GM12878 (cell line): ENCODE results near the gene SFT2D3. TPM values are rescaled to one million over a fixed set of nuclear protein-coding genes. Genes with fewer than 3 reads are reported as not detected.

Experiments
- ATAC-seq: fragments of 200-7000 bp; cut with Tn5 transposase; 3 replicates; pipeline ENCODE4 v1.9.1; 2020; ENCODE audit warnings: mild to moderate bottlenecking, moderate library complexity
- BruUV-seq: library from RNA; stranded (reverse); fragments of 400-500 nt; replicated peaks from 2 replicates; lab custom pipeline; 2021; lab: Mats Ljungman, UMichigan
- CTCF ChIA-PET: fragments of 300-600 bp; sonication (Branson Sonifier 250); formaldehyde crosslinking; extraction: SDS; loops from one replicate; lab custom pipeline; 2021; ENCODE audit warnings: inconsistent platforms; lab: Yijun Ruan, JAX
- POLR2A ChIA-PET: fragments of 350-600 bp; formaldehyde crosslinking; extraction: SDS; loops from one replicate; lab custom pipeline; 2021; ENCODE audit warnings: inconsistent platforms; lab: Charles Lee
- RAD21 ChIA-PET: fragments of 300-600 bp; sonication (Branson Sonifier 250); formaldehyde crosslinking; loops from one replicate; lab custom pipeline; 2023; ENCODE audit warnings: antibody characterized with exemption; ENCODE audit not compliant: unreplicated experiment; lab: Charles Lee
- SMC1A ChIA-PET: fragments of 300-600 bp; sonication (Branson Sonifier 250); formaldehyde crosslinking; loops from one replicate; lab custom pipeline; 2023; ENCODE audit not compliant: unreplicated experiment, uncharacterized antibody; lab: Charles Lee
- DNase-seq: peaks from one replicate; pipeline ENCODE4 v3.0.0-alpha.2; 2011; ENCODE audit warnings: low read depth, low spot score
- FAIRE-seq: peaks from 3 replicates; lab custom pipeline; 2011; peaks lifted over from hg19 to GRCh38; lab: Jason Lieb, UNC
- H2AFZ ChIP-seq: 2 replicates; pipeline ENCODE4 v1.6.0; 2011; ENCODE audit warnings: low read depth, low read length, control low read depth; ENCODE audit not compliant: control insufficient read depth
- H3K27ac ChIP-seq: 2 replicates; pipeline ENCODE4 v1.5.1; 2011; ENCODE audit warnings: control low read depth; ENCODE audit not compliant: control insufficient read depth, insufficient read depth
- H3K27me3 ChIP-seq, 2 experiments: replicated peaks in 1 of 2; 2 replicates each; pipeline versions ENCODE4 v1.6.0 to v1.6.1; 2011; ENCODE audit warnings: low read length in 1 of 2; ENCODE audit not compliant: control insufficient read depth in 2 of 2, insufficient read depth in 2 of 2
- H3K36me3 ChIP-seq, 2 experiments: 2 replicates each; pipeline ENCODE4 v1.5.1; 2011; ENCODE audit warnings: low read length in 1 of 2; ENCODE audit not compliant: control insufficient read depth in 2 of 2, insufficient read depth in 2 of 2
- H3K4me1 ChIP-seq: 2 replicates; pipeline ENCODE4 v1.6.1; 2011; ENCODE audit warnings: mild to moderate bottlenecking, low read length, moderate library complexity, mixed read lengths; ENCODE audit not compliant: control insufficient read depth, insufficient read depth
- H3K4me2 ChIP-seq: 2 replicates; pipeline ENCODE4 v1.6.0; 2011; ENCODE audit warnings: control low read depth; ENCODE audit not compliant: control insufficient read depth, insufficient read depth
- H3K4me3 ChIP-seq: fragments of 200-600 bp; sonication (generic); 2 replicates; pipeline ENCODE4 v1.5.1; 2016
- H3K79me2 ChIP-seq: 2 replicates; pipeline ENCODE4 v1.6.0; 2011; ENCODE audit warnings: low read length; ENCODE audit not compliant: control insufficient read depth, insufficient read depth
- H3K9ac ChIP-seq: 2 replicates; pipeline ENCODE4 v1.8.0; 2011; ENCODE audit warnings: low read length, control low read depth, mixed read lengths; ENCODE audit not compliant: control insufficient read depth, insufficient read depth
- H3K9me3 ChIP-seq: replicated peaks from 3 replicates; pipeline ENCODE4 v1.5.1; 2011; ENCODE audit warnings: mild to moderate bottlenecking, low read length; ENCODE audit not compliant: control insufficient read depth, insufficient read depth
- H4K20me1 ChIP-seq: 2 replicates; pipeline ENCODE4 v1.6.0; 2011; ENCODE audit not compliant: control insufficient read depth, insufficient read depth
- ATF7 ChIP-seq: fragments of 450-650 bp; IDR thresholded peaks from 2 replicates; pipeline ENCODE4 v1.6.1; 2016; ENCODE audit warnings: low read depth, mild to moderate bottlenecking
- BCLAF1 ChIP-seq: fragments of 450-650 bp; IDR thresholded peaks from 2 replicates; pipeline ENCODE4 v1.6.1; 2017; ENCODE audit warnings: antibody characterized with exemption, mild to moderate bottlenecking, moderate library complexity
- CEBPZ ChIP-seq: fragments of 150-350 bp; IDR thresholded peaks from 2 replicates; pipeline ENCODE4 v1.6.1; 2016; ENCODE audit warnings: low read depth, low read length
- EGR1 ChIP-seq, 2 experiments: IDR thresholded peaks; 1 replicate in 1 of 2; 2 replicates in 1 of 2; pipeline ENCODE4 v1.6.1; 2011 to 2012; ENCODE audit warnings: low read depth in 2 of 2, low read length in 2 of 2, borderline replicate concordance in 1 of 2, mild to moderate bottlenecking in 1 of 2, moderate library complexity in 1 of 2
- EP300 ChIP-seq, 2 experiments: fragments of 150-350 bp in 1 of 2; IDR thresholded peaks; 2 replicates each; pipeline ENCODE4 v1.6.1; 2011 to 2012; ENCODE audit warnings: low read depth in 2 of 2, low read length in 2 of 2, borderline replicate concordance in 1 of 2, improper control_type of control experiment in 1 of 2, inconsistent platforms in 1 of 2; ENCODE audit not compliant: control insufficient read depth in 1 of 2
- FOXK2 ChIP-seq: fragments of 450-650 bp; IDR thresholded peaks from 2 replicates; pipeline ENCODE4 v1.6.1; 2017; ENCODE audit warnings: mild to moderate bottlenecking, moderate library complexity
- IKZF1 ChIP-seq: fragments of 450-650 bp; conservative IDR thresholded peaks from 2 replicates; pipeline ENCODE4 v1.6.1; 2017; ENCODE audit warnings: antibody characterized with exemption, mild to moderate bottlenecking
- MEF2B ChIP-seq: fragments of 450-650 bp; IDR thresholded peaks from 2 replicates; pipeline ENCODE4 v1.6.1; 2018; ENCODE audit warnings: mild to moderate bottlenecking, moderate library complexity; ENCODE audit not compliant: partially characterized antibody, poor library complexity, severe bottlenecking
- MTA2 ChIP-seq: fragments of 450-650 bp; IDR thresholded peaks from 2 replicates; pipeline ENCODE4 v1.6.1; 2016; ENCODE audit warnings: low read depth, mild to moderate bottlenecking, moderate library complexity
- POLR2A ChIP-seq: IDR thresholded peaks from 2 replicates; pipeline ENCODE4 v1.6.1; 2011; ENCODE audit warnings: low read depth, mild to moderate bottlenecking, low read length
- SUZ12 ChIP-seq: fragments of 200-600 bp; sonication (generic); IDR thresholded peaks from one replicate; pipeline ENCODE4 v1.6.1; 2018; ENCODE audit warnings: antibody characterized with exemption, mild to moderate bottlenecking; ENCODE audit not compliant: unreplicated experiment
- TAF1 ChIP-seq: IDR thresholded peaks from 2 replicates; pipeline ENCODE4 v1.6.1; 2011; ENCODE audit warnings: mild to moderate bottlenecking, low read depth, low read length, borderline replicate concordance
- ZSCAN29 ChIP-seq: fragments of 450-650 bp; IDR thresholded peaks from 2 replicates; pipeline ENCODE4 v1.6.1; 2017; ENCODE audit warnings: mild to moderate bottlenecking, moderate library complexity
- WGBS: methylation state at CpG from one replicate; pipeline ENCODE4 v1.1.6; 2016; ENCODE audit warnings: low lambda C conversion rate; ENCODE audit not compliant: insufficient replicate concordance, insufficient coverage; ENCODE audit errors: missing lambda C conversion rate; 5-methylcytosine and 5-hydroxymethylcytosine counted together
- in situ Hi-C: fragments of 300-500 bp; cut with MboI; formaldehyde crosslinking; loops from 9 replicates; pipeline ENCODE4 v1.14.3; 2018; ENCODE audit warnings: mixed read lengths
- intact Hi-C: fragments of 100-400 bp; cut with micrococcal nuclease; formaldehyde crosslinking; loops from one replicate; pipeline ENCODE4 v1.14.2; 2022; ENCODE audit not compliant: unreplicated experiment
- polyA plus RNA-seq, 11 experiments: library from polyadenylated mRNA; depleted of rRNA in 4 of 11; unstranded in 6 of 11; stranded (reverse) in 5 of 11; fragments of >200 nt; fragmentation: Nextera tagmentation in 4 of 11; fragmentation: Illumina TruSeq in 1 of 11; extraction: Ambion mirVana in 4 of 11; extraction: Trizol in 1 of 11; gene quantifications; 1 replicate in 1 of 11; 2 replicates in 10 of 11; pipeline versions ENCODE4 v1.2.1 to v1.2.3, GENCODE V29; 2011 to 2016; ENCODE audit warnings: inconsistent platforms in 2 of 11, missing spikeins in 2 of 11, low read depth in 1 of 11
- total RNA-seq, 4 experiments: library from RNA; depleted of rRNA in 3 of 4; stranded (reverse); fragments of >200 nt in 3 of 4; fragmentation: Illumina TruSeq in 1 of 4; extraction: Trizol in 1 of 4; gene quantifications; 2 replicates each; pipeline versions ENCODE4 v1.2.1 to v1.2.3, GENCODE V29; 2013 to 2021

Gene SFT2D3
- total and polyA plus RNA-seq, 10 of the 15 experiments (the other 5 are each of a cell fraction or from before 2014, with no cell fraction given), result 4.2 to 8.4 (median 6.6) TPM; not detected in 4

DNA sequence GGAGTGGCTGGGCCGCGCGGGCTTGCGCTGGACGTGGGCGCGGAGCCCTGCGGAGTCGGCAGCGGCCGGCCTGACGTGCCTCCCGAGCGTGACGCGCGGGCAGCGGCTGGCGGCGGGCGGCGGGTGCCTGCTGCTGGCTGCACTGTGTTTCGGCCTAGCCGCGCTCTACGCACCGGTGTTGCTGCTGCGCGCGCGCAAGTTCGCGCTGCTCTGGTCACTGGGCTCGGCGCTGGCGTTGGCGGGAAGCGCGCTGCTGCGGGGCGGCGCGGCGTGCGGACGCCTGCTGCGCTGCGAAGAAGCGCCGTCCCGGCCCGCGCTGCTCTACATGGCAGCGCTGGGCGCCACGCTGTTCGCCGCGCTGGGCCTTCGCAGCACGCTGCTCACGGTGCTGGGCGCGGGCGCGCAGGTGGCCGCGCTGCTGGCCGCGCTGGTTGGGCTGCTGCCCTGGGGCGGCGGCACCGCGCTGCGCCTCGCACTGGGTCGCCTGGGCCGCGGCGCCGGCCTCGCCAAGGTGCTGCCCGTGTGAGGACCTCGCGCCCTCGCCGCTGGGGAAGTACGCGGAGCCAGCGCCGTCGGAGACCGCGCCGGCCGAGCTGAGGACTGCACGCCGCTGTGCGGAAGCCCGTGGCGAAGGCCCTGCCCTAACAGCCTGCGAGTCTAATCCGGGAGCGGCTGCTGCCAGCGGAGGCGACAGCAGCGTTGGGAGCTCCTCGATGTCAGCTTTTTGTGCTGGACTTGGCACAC lies 526 bp downstream of the SFT2D3 start:
- no TSS peak for BruUV-seq
- Histone ChIP-seq H3K27me3 (no peaks in the 10 kb centered on the region), H3K9ac (peak overlapping the region; percentile 96), H3K4me2 (peak overlapping the region; percentile 93), H3K27ac (peak overlapping the region; percentile 99), H2AFZ (peak overlapping the region; percentile 73), H3K79me2 (peaks cover 21% of the 10 kb centered on the region), H3K9me3 (no peaks in the 10 kb centered on the region), H3K4me3 (peak overlapping the region; percentile 71), H4K20me1 (no peaks in the 10 kb centered on the region), H3K4me1 (peaks cover 9% of the 10 kb centered on the region), H3K36me3 (peaks cover 3 to 7% of the 10 kb centered on the region in 2 experiments; a peak in 2 of 4 replicates)
- RAD21 ChIA-PET, result interaction anchor here (0.6 to 5.7 kb wide), 12 partner anchors 9 to 183 kb away, joined by 3 to 53 read pairs (median 5); partner anchors contain the start of genes IWS1 and WDR33
- ATAC-seq (peak; percentile 62), DNase-seq (peak; percentile 36), FAIRE-seq (no peak)
- under 1% methylated on average over 106 of the region's 108 CpGs for WGBS
- SMC1A ChIA-PET, result interaction anchor here (0.9 to 3.2 kb wide), 17 partner anchors 9 to 149 kb away, joined by 3 to 17 read pairs (median 4); partner anchors contain the start of gene WDR33
- intact Hi-C loops (loop anchor here (1.0 to 5.0 kb wide), 8 partner anchors 40 to 389 kb away; partner anchors contain the start of genes IWS1, POLR2D, SAP130 and UGGT1), in situ Hi-C loops (no loop called here)
- POLR2A ChIA-PET, result interaction anchor here (0.6 to 2.1 kb wide), 10 partner anchors 12 to 391 kb away, joined by 3 to 9 read pairs (median 3); partner anchors contain the start of gene WDR33
- CTCF ChIA-PET, result interaction anchor here (0.6 to 2.2 kb wide), 4 partner anchors 17 to 1438 kb away, joined by 3 to 4 read pairs (median 3); no protein-coding TSS in a partner anchor
- TF ChIP-seq ZSCAN29 (0 out of 2 replicates have a peak, but pooled peaks have one; percentile 6), POLR2A (peak; percentile 83), IKZF1 (peak; percentile 87), MEF2B (no peak), MTA2 (no peak), BCLAF1 (peak; percentile 7; the same call in 1 of the 2 replicates), EGR1 (IDR thresholded peaks at IDR 0.05; ENCODE audit: borderline replicate concordance in 1 of 2, low read depth in 2 of 2, low read length in 2 of 2) (peak in 1 of 2 experiments; percentile 20; a peak in 1 of 3 replicates), CEBPZ (no peak), EP300 (IDR thresholded peaks at IDR 0.05; ENCODE audit: borderline replicate concordance in 1 of 2, control insufficient read depth in 1 of 2, low read depth in 2 of 2, low read length in 2 of 2) (0 out of 4 replicates have a peak, but pooled peaks of 1 of the 2 experiments have one; percentile 16), FOXK2 (no peak), SUZ12 (no peak), TAF1 (no peak; the same call in 1 of the 2 replicates), ATF7 (no peak)
